Right renal cortex interstitium (tissue), 3 donors: ENCODE results near the gene TMEM270. TPM values are rescaled to one million over a fixed set of nuclear protein-coding genes. Genes with fewer than 3 reads are reported as not detected.
"Not testable (repeated sequence)": the region's sequence is repeated elsewhere in the genome, so short reads cannot be mapped to it uniquely, and the experiment has no call there.

ENCODE experiments used
- DNase-seq, 3 donors: peaks; one replicate each; pipeline ENCODE4 v3.0.0-alpha.2; 2013; ENCODE audit warnings: low read depth in 3 of 3, low spot score in 2 of 3
- polyA plus RNA-seq, 3 donors: library from polyadenylated mRNA; unstranded; fragments of 120-200 nt; gene quantifications; one replicate each; pipeline ENCODE4 v1.2.1, GENCODE V29; 2013; ENCODE audit not compliant: insufficient read length in 3 of 3

Gene TMEM270, protein sequence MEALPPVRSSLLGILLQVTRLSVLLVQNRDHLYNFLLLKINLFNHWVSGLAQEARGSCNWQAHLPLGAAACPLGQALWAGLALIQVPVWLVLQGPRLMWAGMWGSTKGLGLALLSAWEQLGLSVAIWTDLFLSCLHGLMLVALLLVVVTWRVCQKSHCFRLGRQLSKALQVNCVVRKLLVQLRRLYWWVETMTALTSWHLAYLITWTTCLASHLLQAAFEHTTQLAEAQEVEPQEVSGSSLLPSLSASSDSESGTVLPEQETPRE
- not detected for polyA plus RNA-seq

GRCh38 chr7:73860859-73861258 lies at the start of gene TMEM270:
TMEM270 (plus strand) TSS chr7:73861159; CDS start chr7:73861195, 36 bp downstream.
- DNase-seq = no peak

DNA sequence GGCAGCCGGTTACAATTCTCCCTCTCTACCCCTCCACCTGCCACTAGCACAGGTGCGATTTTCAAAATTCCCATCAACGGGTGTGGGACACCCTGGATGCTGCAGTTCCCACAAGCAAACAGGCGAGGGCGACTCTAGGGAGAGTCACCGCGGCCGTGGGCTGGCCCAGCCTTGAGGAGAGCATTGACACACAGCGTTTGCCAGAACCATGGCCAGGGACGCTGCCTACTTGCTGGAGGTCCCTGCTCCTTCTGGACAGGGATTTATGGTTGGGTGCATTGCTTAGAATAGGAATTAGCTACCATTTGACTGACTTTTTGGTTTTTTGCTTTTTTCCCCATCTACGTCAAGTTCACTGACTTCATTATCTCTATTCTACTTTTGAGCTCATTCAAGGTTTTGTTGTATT lies 49.2 kb upstream of the TMEM270 start:
- no peak for DNase-seq

GRCh38 chr7:73812996-73813395 lies 48.0 kb upstream of the TMEM270 start:
- DNase-seq = no peak

- DNase-seq = no peak
Observed at GRCh38 chr7:73815436-73815835, 45.5 kb upstream of the TMEM270 start.

- no peak for DNase-seq
Observed at GRCh38 chr7:73817121-73817520, 43.8 kb upstream of the TMEM270 start.

- DNase-seq = no peak
Observed at GRCh38 chr7:73820013-73820412, 40.9 kb upstream of the TMEM270 start.

DNA sequence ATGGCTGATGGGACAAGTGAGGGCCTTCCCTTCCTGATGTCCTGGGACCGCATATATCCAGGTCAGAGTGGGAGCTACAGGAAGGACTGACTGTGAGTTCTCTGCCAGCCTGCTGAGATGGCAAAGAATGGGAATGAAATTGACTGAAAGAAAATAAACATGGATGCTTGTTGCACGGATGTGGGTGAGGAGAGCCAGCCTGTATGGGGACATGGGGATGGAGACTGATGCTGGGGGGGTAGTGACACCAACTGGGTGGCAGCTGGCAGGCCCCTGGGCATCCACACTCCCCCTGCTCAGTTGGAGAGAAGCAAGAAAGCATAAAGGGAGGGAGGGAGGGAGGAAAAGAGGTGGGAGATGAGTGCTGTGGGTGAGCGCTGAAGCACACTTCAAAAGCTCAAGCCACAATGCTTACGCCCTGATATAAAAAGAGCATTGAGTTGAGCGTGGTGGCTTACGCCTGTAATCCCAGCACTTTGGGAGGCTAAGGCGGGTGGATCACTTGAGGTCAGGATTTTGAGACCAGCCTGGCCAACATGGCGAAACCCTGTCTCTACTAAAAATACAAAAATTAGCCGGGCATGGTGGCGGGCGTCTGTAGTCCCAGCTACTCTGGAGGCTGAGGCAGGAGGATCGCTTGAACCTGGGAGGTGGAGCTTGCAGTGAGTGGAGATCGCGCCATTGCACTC lies 39.2 kb upstream of the TMEM270 start:
- not testable (repeated sequence) for DNase-seq

DNA sequence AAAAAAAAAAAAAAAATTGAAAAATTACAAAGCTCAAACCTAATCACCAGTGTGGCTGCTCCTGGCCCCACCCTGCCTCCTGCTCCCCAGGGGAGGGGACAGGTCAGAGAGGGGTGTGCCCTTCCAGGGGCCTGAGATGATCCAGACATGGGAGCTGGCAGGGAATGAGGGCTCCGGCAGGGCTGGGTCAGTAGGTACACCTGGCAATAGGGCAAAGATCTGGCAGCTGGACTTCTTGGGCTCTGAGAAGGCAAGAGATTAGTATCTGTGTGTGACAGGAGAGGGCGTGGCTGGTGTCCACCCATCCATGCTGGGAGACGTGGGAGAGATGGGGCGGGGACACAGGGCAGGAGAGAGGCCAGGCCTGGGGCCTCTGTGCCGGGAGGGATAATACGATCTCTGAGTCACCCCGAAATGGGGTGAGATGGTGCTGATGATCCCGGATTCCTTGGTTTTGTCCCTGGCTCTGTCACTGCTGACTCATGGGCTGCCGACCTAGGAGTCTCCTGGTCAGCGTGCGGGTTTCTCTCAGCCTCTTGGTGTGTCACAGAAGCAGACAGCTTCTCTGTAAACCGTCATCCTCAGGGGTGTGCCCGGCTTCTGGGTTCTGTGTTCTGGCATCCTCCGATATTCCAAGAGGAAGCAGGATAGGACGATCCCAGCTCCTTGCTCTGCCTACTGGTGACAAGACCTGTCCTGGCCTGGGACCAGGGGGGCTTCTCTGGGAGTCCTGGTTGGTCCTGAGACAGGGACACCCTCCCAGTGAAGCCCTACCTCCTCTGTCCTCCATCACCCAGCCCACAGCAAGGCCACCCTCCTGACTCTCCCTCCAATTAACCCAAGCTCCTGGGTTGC lies 38.4 kb upstream of the TMEM270 start:
- no peak for DNase-seq

- no peak for DNase-seq
Observed at GRCh38 chr7:73823257-73823656, 37.7 kb upstream of the TMEM270 start.

- no peak for DNase-seq
Observed at GRCh38 chr7:73823873-73824592, 36.9 kb upstream of the TMEM270 start.

GRCh38 chr7:73824986-73825385 lies 36.0 kb upstream of the TMEM270 start:
- no peak for DNase-seq

DNA sequence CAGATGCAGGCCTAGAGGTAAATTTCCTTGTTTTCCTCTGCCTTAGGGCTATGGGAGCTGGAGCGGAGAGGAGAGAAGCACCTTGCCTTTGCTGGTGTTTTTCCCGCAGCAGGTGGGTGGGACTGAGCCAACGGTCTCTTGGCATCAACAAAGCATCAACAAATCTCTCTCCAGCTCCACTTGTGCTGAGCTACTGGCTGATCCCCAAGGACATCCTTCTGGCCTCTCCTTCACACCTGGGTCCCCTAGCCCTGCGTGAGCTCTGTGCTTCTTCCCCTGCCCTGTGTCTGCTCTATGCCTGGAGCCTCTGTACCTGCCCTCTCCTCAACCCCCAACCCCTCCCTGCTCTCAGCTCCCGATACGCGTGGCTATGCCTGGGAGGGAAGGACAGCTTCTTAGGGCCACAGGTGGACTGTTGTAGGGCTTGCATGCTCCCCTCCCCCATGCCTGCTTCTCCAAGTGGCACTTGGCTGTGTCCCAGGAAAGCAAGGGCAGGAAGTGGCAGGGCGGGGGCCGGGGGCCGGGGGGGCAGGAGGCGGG lies 33.3 kb upstream of the TMEM270 start:
- no peak for DNase-seq

DNA sequence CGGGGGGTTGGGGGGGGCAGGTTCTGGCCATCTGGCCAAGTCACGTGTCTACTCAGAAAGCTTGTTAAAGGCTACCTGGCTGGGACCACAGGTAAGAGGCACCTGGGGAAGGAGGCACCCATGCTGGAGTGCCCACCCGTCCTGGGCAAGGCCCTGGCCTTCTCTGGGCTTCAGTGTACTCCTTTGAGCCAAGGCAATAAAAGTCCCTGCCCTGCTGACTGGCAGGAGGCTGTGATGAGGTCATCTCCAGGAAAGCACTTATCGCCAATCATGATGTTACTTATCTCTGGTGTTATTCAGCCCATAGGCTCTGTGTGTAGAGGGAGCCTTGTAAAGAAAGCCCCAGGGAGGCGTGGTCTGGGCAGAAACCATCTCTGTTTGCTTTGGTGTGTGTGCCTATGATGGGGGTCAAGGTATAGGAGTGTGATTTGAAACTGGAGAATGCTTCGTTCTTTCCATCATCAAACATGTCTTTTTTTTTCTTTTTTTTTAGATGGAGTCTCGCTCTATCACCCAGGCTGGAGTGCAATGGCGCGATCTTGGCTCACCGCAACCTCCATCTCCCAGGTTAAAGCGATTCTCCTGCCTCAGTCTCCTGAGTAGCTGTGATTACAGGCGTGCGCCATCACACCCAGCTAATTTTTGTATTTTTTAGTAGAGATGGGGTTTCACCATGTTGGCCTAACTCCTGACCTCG lies 32.7 kb upstream of the TMEM270 start:
- DNase-seq = no peak

GRCh38 chr7:73828972-73829371 lies 32.0 kb upstream of the TMEM270 start:
- DNase-seq = no peak

- no peak for DNase-seq
Observed at GRCh38 chr7:73829505-73829904, 31.5 kb upstream of the TMEM270 start.

- no peak for DNase-seq
Observed at GRCh38 chr7:73829921-73830680, 30.9 kb upstream of the TMEM270 start.

DNA sequence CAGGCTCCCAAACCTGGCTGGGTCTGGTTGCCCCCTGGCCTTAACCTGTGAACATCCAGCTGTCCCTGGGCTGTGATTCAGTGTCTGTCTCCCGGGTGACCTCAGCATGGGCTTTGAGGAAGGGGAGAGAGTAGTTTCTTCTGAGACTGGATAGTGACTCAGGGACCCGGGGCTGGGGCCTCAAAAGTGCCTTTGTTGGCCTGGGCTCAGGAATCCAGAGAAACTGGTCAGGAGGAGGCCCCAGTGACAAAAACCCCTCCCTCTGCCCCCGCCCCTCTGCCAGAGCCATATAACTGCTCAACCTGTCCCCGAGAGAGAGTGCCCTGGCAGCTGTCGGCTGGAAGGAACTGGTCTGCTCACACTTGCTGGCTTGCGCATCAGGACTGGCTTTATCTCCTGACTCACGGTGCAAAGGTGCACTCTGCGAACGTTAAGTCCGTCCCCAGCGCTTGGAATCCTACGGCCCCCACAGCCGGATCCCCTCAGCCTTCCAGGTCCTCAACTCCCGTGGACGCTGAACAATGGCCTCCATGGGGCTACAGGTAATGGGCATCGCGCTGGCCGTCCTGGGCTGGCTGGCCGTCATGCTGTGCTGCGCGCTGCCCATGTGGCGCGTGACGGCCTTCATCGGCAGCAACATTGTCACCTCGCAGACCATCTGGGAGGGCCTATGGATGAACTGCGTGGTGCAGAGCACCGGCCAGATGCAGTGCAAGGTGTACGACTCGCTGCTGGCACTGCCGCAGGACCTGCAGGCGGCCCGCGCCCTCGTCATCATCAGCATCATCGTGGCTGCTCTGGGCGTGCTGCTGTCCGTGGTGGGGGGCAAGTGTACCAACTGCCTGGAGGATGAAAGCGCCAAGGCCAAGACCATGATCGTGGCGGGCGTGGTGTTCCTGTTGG lies 30.0 kb upstream of the TMEM270 start, which contains the start of gene CLDN4:
TSS of gene CLDN4 (plus strand) at position 316 of the 903 bp plus-strand sequence. CDS start at position 522, 206 bp downstream.
- no peak for DNase-seq

DNA sequence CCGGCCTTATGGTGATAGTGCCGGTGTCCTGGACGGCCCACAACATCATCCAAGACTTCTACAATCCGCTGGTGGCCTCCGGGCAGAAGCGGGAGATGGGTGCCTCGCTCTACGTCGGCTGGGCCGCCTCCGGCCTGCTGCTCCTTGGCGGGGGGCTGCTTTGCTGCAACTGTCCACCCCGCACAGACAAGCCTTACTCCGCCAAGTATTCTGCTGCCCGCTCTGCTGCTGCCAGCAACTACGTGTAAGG lies 29.4 kb upstream of the TMEM270 start:
- no peak for DNase-seq
